Measurements from ENCODE around the gene CPZ.
"Not testable (repeated sequence)": the region's sequence is repeated elsewhere in the genome, so short reads cannot be mapped to it uniquely, and the experiment has no call there.

DNA sequence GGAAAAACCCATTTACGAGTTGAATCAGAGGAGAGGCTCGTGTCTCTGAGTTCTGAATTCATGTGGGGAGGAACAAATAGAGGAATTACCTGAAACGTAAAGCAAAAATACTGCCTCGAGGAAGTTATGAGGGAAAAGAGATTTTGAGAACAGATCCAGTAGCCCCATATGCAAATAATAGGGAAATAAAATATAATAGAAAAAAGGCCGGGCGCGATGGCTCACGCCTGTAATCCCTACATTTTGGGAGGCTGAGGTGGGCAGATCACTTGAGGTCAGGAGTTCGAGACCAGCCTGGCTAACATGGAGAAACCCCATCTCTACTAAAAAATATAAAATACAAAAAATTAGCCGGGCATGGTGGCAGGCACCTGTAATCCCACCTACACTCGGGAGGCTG lies 42.2 kb downstream of the CPZ start:
- TF ChIP-seq, protein P1, sequence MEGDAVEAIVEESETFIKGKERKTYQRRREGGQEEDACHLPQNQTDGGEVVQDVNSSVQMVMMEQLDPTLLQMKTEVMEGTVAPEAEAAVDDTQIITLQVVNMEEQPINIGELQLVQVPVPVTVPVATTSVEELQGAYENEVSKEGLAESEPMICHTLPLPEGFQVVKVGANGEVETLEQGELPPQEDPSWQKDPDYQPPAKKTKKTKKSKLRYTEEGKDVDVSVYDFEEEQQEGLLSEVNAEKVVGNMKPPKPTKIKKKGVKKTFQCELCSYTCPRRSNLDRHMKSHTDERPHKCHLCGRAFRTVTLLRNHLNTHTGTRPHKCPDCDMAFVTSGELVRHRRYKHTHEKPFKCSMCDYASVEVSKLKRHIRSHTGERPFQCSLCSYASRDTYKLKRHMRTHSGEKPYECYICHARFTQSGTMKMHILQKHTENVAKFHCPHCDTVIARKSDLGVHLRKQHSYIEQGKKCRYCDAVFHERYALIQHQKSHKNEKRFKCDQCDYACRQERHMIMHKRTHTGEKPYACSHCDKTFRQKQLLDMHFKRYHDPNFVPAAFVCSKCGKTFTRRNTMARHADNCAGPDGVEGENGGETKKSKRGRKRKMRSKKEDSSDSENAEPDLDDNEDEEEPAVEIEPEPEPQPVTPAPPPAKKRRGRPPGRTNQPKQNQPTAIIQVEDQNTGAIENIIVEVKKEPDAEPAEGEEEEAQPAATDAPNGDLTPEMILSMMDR (IDR thresholded peaks at IDR 0.05): not testable (repeated sequence)
- not testable (repeated sequence) for TF ChIP-seq POLR2A (IDR thresholded peaks at IDR 0.05)
